ENCODE data around the gene LRRIQ3. TPM values are rescaled to one million over a fixed set of nuclear protein-coding genes. Genes with fewer than 3 reads are reported as not detected.

The LRRIQ3 gene
- total RNA-seq, 6 donors from 2014 or later, result 0.30 to 0.84 (median 0.31) TPM; not detected in 3

DNA sequence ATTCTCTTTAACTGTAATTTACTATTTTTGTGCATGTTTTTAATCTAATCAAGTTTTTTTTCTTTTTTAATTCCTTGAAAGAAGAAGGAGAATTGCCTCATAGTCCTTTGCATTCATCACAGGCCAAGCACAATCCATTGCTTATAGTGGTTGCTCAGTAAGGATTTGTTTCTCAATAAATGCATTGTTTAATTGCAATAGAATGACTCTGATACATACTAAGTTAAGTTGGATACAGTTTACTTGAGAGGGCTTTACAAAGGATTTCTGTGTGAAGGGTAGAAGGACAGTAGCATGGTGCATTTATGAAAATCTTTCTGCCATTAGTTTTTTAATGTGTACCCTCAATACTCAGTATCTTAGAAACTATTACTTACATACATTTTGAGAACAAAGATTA is 186.2 kb downstream of the LRRIQ3 start:
- no peaks in the 10 kb centered on the region for H3K4me1 ChIP-seq
- no peaks in the 10 kb centered on the region for H3K9me3 ChIP-seq
- ATAC-seq (ENCODE audit: low FRiP score in 2 of 2) (no peak), DNase-seq (no peak)
- TF ChIP-seq POLR2A (IDR thresholded peaks at IDR 0.05), result no peak
- no peak for TF ChIP-seq POLR2AphosphoS5 (IDR thresholded peaks at IDR 0.05)
- TF ChIP-seq CTCF (IDR thresholded peaks at IDR 0.05), result no peak
- TF ChIP-seq EP300 (IDR thresholded peaks at IDR 0.05), result no peak
- no peak overlapping the region for H3K27ac ChIP-seq
- no peak overlapping the region for H3K4me3 ChIP-seq
- no peaks in the 10 kb centered on the region for H3K27me3 ChIP-seq
- H3K36me3 ChIP-seq, result no peaks in the 10 kb centered on the region

DNA sequence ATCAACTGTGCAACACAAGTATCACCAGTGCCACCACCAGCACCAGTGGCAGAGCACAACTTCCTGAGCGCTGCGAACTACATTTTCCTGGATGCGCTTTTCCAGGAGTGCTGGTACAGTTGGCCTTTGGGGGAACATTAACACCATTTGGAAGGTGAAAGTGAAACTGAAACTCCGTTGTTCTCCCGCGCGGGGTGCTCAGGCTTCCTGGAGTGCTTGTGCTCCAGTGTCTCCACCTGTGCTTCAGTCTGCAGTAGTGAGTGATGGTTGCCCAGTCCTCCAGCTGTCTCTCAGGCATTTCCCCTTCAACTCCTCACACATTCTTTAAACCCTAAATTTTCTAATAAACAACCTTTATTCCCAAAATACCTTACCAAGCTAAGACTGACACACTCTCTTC is 187.8 kb downstream of the LRRIQ3 start:
- H3K27me3 ChIP-seq, result no peaks in the 10 kb centered on the region
- WGBS, 2 donors, result 75 to 83% methylated on average over 7 of the region's 7 CpGs
- H3K4me1 ChIP-seq, result no peaks in the 10 kb centered on the region
- TF ChIP-seq EP300 (IDR thresholded peaks at IDR 0.05) (no peak), POLR2A (IDR thresholded peaks at IDR 0.05) (no peak), CTCF (IDR thresholded peaks at IDR 0.05) (no peak), POLR2AphosphoS5 (IDR thresholded peaks at IDR 0.05) (no peak)
- H3K4me3 ChIP-seq, result no peak overlapping the region
- H3K27ac ChIP-seq, result no peak overlapping the region
- ATAC-seq (ENCODE audit: low FRiP score in 2 of 2), result no peak
- H3K9me3 ChIP-seq, result no peaks in the 10 kb centered on the region
- H3K36me3 ChIP-seq, result no peaks in the 10 kb centered on the region
- DNase-seq, result no peak

- WGBS, 2 donors, result 51 to 52% methylated on average over 4 of the region's 4 CpGs
- Histone ChIP-seq H3K27ac (no peak overlapping the region), H3K27me3 (no peaks in the 10 kb centered on the region), H3K4me3 (no peak overlapping the region), H3K9me3 (no peaks in the 10 kb centered on the region), H3K4me1 (no peaks in the 10 kb centered on the region), H3K36me3 (no peaks in the 10 kb centered on the region)
- TF ChIP-seq EP300 (IDR thresholded peaks at IDR 0.05) (no peak), POLR2A (IDR thresholded peaks at IDR 0.05) (no peak), POLR2AphosphoS5 (IDR thresholded peaks at IDR 0.05) (no peak), CTCF (IDR thresholded peaks at IDR 0.05) (no peak)
- no peak for DNase-seq
- ATAC-seq (ENCODE audit: low FRiP score in 2 of 2), result no peak
Measured at GRCh38 chr1:74005533-74005932, 192.4 kb downstream of the LRRIQ3 start.

GRCh38 chr1:74003806-74004205 is 194.2 kb downstream of the LRRIQ3 start:
- Histone ChIP-seq H3K36me3 (no peaks in the 10 kb centered on the region), H3K4me3 (no peak overlapping the region), H3K27ac (no peak overlapping the region), H3K27me3 (no peaks in the 10 kb centered on the region), H3K4me1 (no peaks in the 10 kb centered on the region), H3K9me3 (no peaks in the 10 kb centered on the region)
- DNase-seq (no peak), ATAC-seq (ENCODE audit: low FRiP score in 2 of 2) (no peak)
- TF ChIP-seq POLR2A (IDR thresholded peaks at IDR 0.05), result no peak
- TF ChIP-seq CTCF (IDR thresholded peaks at IDR 0.05), result no peak

DNA sequence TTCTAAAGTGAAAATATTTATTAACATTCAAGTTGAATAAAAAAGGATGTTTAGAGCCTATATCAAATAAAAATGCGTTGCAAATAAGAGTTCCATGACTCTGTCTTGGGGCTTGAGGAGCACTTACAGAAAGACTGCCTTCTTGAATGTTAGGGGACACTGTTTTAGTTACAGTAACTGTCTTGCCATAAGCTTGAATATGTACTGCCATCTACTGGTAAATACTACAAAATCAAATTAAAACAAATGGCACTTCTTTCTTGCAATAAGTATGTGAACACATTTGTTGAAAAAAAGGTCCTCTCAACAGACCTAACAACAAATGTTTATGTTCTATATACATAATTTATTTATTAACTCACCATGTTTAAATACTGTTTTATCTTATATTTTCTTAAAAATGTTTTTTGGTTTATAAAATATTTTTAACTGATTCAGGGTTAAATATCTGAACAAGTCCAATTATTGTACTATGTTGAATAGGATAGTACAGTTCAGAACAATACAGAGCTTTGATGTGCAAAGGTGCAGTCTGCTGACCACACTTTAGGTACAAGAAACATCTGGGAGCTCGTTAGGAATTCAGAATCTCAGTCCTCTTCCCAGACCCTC is 199.5 kb downstream of the LRRIQ3 start:
- Histone ChIP-seq H3K27me3 (no peaks in the 10 kb centered on the region), H3K4me3 (no peak overlapping the region), H3K36me3 (no peaks in the 10 kb centered on the region), H3K9me3 (no peaks in the 10 kb centered on the region), H3K4me1 (no peaks in the 10 kb centered on the region), H3K27ac (no peak overlapping the region)
- ATAC-seq (ENCODE audit: low FRiP score in 2 of 2) (no peak), DNase-seq (no peak)
- WGBS, 2 donors, result 4 to 6% methylated on average over 2 of the region's 2 CpGs
- TF ChIP-seq POLR2AphosphoS5 (IDR thresholded peaks at IDR 0.05) (no peak), CTCF (IDR thresholded peaks at IDR 0.05) (peak in 3 of 6 experiments; percentile 12 to 28 (median 19))

All from upper lobe of left lung (tissue), 6 donors.